Glutamatergic neuron (in vitro differentiated cells): ENCODE measurements around the gene KLHL28. TPM values are rescaled to one million over a fixed set of nuclear protein-coding genes. Genes with fewer than 3 reads are reported as not detected.

Experiments
- DNase-seq: peaks from one replicate; pipeline ENCODE4 v3.0.0; 2022
- H3K27ac Mint-ChIP-seq: one replicate; pipeline ENCODE4 v1.8.0; 2020; ENCODE audit warnings: mild to moderate bottlenecking, mixed read lengths, inconsistent platforms; ENCODE audit not compliant: unreplicated experiment
- H3K27me3 Mint-ChIP-seq: one replicate; pipeline ENCODE4 v1.8.0; 2020; ENCODE audit warnings: mild to moderate bottlenecking, moderate library complexity, mixed read lengths, inconsistent platforms; ENCODE audit not compliant: unreplicated experiment
- H3K36me3 Mint-ChIP-seq: one replicate; pipeline ENCODE4 v1.8.0; 2020; ENCODE audit warnings: mild to moderate bottlenecking, mixed read lengths, inconsistent platforms; ENCODE audit not compliant: unreplicated experiment
- H3K4me1 Mint-ChIP-seq: one replicate; pipeline ENCODE4 v1.8.0; 2020; ENCODE audit warnings: mild to moderate bottlenecking, low read depth, mixed read lengths, inconsistent platforms; ENCODE audit not compliant: unreplicated experiment
- H3K4me3 Mint-ChIP-seq: one replicate; pipeline ENCODE4 v1.8.0; 2020; ENCODE audit warnings: mild to moderate bottlenecking, mixed read lengths, inconsistent platforms; ENCODE audit not compliant: unreplicated experiment
- H3K9me3 Mint-ChIP-seq: one replicate; pipeline ENCODE4 v1.8.0; 2020; ENCODE audit warnings: mild to moderate bottlenecking, moderate library complexity, mixed read lengths, inconsistent platforms; ENCODE audit not compliant: unreplicated experiment
- total RNA-seq: library from RNA; stranded (reverse); fragmentation: NEBNext Ultra II Directional; extraction: Animal tissue kit (Norgen Biotek cat#: 25700); gene quantifications from one replicate; pipeline ENCODE4 v1.2.1, GENCODE V29; 2021; ENCODE audit not compliant: unreplicated experiment
- TF ChIP-seq, protein P1 (sequence below): fragments of 200-600 bp; sonication (generic); IDR thresholded peaks from one replicate; pipeline ENCODE4 v1.5.0; 2021; ENCODE audit not compliant: partially characterized antibody, unreplicated experiment

Gene KLHL28
- total RNA-seq, 1 donor from 2014 or later, result 25.4 TPM

DNA sequence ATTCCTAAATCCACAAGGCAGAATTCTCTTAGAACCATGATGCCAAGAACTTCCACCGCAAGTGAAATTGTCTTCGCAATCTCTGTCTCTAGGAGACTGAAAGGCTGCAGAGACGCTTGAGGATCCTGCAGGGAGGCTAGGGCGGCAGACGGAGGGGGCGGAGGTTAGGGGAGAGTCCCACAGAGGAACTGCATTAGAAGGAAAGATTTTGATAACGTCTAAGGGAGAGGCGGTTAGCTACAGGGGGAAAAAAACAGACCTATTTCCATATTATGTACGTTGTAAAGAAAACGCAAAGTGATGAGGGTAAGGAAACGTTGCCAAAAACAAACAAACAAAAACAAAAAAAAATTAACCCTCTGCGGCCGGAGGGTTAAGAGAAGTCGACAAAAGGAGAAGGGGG is 595 bp downstream of the KLHL28 start:
- H3K36me3 Mint-ChIP-seq, result no peaks in the 10 kb centered on the region
- TF ChIP-seq, protein P1, sequence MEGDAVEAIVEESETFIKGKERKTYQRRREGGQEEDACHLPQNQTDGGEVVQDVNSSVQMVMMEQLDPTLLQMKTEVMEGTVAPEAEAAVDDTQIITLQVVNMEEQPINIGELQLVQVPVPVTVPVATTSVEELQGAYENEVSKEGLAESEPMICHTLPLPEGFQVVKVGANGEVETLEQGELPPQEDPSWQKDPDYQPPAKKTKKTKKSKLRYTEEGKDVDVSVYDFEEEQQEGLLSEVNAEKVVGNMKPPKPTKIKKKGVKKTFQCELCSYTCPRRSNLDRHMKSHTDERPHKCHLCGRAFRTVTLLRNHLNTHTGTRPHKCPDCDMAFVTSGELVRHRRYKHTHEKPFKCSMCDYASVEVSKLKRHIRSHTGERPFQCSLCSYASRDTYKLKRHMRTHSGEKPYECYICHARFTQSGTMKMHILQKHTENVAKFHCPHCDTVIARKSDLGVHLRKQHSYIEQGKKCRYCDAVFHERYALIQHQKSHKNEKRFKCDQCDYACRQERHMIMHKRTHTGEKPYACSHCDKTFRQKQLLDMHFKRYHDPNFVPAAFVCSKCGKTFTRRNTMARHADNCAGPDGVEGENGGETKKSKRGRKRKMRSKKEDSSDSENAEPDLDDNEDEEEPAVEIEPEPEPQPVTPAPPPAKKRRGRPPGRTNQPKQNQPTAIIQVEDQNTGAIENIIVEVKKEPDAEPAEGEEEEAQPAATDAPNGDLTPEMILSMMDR, result no peak
- H3K27me3 Mint-ChIP-seq, result no peaks in the 10 kb centered on the region
- no peak overlapping the region for H3K4me3 Mint-ChIP-seq
- DNase-seq, result peak; percentile 76
- peaks cover 8% of the 10 kb centered on the region for H3K9me3 Mint-ChIP-seq
- peaks cover 22% of the 10 kb centered on the region for H3K4me1 Mint-ChIP-seq
- H3K27ac Mint-ChIP-seq, result no peak overlapping the region

DNA sequence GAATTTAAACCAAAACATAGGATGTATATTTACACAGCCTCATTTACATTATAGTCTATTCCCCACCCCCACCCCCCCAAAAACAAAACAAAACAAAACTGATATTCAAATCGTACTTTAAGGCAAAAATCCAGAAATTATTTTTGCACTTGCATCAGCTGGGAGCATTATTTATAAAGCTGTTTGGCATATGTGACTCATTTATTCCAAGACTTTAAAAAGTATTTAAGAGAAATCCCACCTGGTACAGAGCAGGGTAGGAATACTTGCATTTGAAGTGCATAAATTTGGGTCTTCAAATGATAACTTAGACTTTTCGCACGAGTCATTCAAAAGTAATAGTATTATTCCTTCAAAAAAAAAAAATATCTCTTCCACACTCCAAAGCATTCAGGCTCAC is 1.1 kb downstream of the KLHL28 start:
- TF ChIP-seq, protein P1, result no peak
- Mint-ChIP-seq H3K4me3 (no peak overlapping the region), H3K9me3 (peaks cover 8% of the 10 kb centered on the region), H3K27ac (peak overlapping the region; percentile 83), H3K36me3 (no peaks in the 10 kb centered on the region), H3K27me3 (no peaks in the 10 kb centered on the region), H3K4me1 (peaks cover 22% of the 10 kb centered on the region)
- DNase-seq, result no peak

DNA sequence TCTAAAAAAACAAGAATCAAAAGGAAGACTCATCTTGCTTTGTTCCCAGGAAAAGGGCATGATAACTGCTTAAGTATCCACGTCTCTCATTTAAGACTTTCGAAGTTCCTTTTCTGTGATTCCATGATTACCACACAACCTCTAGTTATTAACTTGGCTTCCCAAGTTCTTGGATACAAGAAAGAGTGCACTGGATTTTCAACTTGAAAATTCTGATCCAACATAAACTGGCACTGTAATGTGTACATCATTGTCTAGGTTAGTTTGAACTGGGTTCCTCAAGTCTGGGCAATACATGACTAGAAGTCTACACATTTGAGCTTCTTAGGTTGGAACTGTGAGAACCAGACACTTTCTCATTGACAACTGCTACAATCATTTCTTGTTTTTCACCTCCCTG is 1.6 kb downstream of the KLHL28 start:
- TF ChIP-seq, protein P1, result no peak

DNA sequence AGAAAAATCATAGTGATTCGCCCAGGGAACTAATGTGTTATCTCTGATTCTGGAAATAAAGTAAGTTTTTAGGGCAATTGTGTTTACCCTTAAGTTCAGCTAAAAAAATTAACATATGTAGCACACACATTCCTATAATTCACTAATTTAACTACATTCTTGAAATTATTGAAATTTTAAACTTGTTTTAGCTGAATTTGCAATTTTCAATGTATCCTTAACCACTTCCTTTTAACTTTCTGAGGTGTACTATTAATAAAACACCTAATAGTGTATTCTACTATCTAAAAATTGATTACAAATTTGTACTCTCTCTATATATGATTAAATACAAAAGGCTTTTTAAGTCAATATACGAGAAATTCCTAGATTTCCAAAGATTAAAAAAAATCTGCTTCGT is 2.2 kb downstream of the KLHL28 start:
- TF ChIP-seq, protein P1, result no peak
- H3K27me3 Mint-ChIP-seq, result no peaks in the 10 kb centered on the region
- H3K36me3 Mint-ChIP-seq, result no peaks in the 10 kb centered on the region
- no peak overlapping the region for H3K4me3 Mint-ChIP-seq
- DNase-seq, result no peak
- peaks cover 19% of the 10 kb centered on the region for H3K4me1 Mint-ChIP-seq
- H3K9me3 Mint-ChIP-seq, result peaks cover 8% of the 10 kb centered on the region
- no peak overlapping the region for H3K27ac Mint-ChIP-seq

More for the DNA sequence above, 1.6 kb downstream of the KLHL28 start:
- peaks cover 8% of the 10 kb centered on the region for H3K9me3 Mint-ChIP-seq
- H3K4me3 Mint-ChIP-seq, result no peak overlapping the region
- no peaks in the 10 kb centered on the region for H3K36me3 Mint-ChIP-seq
- DNase-seq, result no peak
- no peaks in the 10 kb centered on the region for H3K27me3 Mint-ChIP-seq
- H3K4me1 Mint-ChIP-seq, result peaks cover 20% of the 10 kb centered on the region
- peak overlapping the region; percentile 83 for H3K27ac Mint-ChIP-seq

GRCh38 chr14:44956866-44957265 is 4.9 kb downstream of the KLHL28 start:
- TF ChIP-seq, protein P1, result no peak
- H3K27ac Mint-ChIP-seq, result no peak overlapping the region
- no peaks in the 10 kb centered on the region for H3K36me3 Mint-ChIP-seq
- H3K4me1 Mint-ChIP-seq, result peaks cover 8% of the 10 kb centered on the region
- H3K27me3 Mint-ChIP-seq, result no peaks in the 10 kb centered on the region
- no peak for DNase-seq
- H3K4me3 Mint-ChIP-seq, result no peak overlapping the region
- no peaks in the 10 kb centered on the region for H3K9me3 Mint-ChIP-seq
